Measurements from ENCODE around the gene EVC. TPM values are rescaled to one million over a fixed set of nuclear protein-coding genes. Genes with fewer than 3 reads are reported as not detected.

EVC gene
- total RNA-seq, 2 experiments from 2014 or later = 0.36 to 0.68 TPM

GRCh38 chr4:5784960-5785611 lies 74.1 kb downstream of the EVC start:
- POLR2A ChIA-PET = no interaction called here
- Mint-ChIP-seq H3K9me3 (peaks cover 1% of the 10 kb centered on the region), H3K27ac (no peak overlapping the region), H3K27me3 (no peaks in the 10 kb centered on the region), H3K4me3 (no peak overlapping the region), H3K4me1 (no peaks in the 10 kb centered on the region), H3K36me3 (no peaks in the 10 kb centered on the region)
- DNase-seq = no peak
- no peak for ATAC-seq (ENCODE audit: low read depth)

- Mint-ChIP-seq H3K27ac (no peak overlapping the region), H3K4me3 (no peak overlapping the region), H3K4me1 (no peaks in the 10 kb centered on the region), H3K9me3 (peaks cover 1% of the 10 kb centered on the region), H3K36me3 (no peaks in the 10 kb centered on the region), H3K27me3 (no peaks in the 10 kb centered on the region)
- ATAC-seq (ENCODE audit: low read depth) (no peak), DNase-seq (no peak)
- POLR2A ChIA-PET = no interaction called here
Measured at GRCh38 chr4:5785806-5786680, 75.0 kb downstream of the EVC start.

- Mint-ChIP-seq H3K27me3 (no peaks in the 10 kb centered on the region), H3K4me1 (no peaks in the 10 kb centered on the region), H3K9me3 (peaks cover 1% of the 10 kb centered on the region), H3K27ac (no peak overlapping the region), H3K36me3 (no peaks in the 10 kb centered on the region), H3K4me3 (no peak overlapping the region)
- ATAC-seq (ENCODE audit: low read depth) = no peak
- no peak for DNase-seq
- POLR2A ChIA-PET = no interaction called here
Measured at GRCh38 chr4:5787311-5787710, 76.3 kb downstream of the EVC start.

GRCh38 chr4:5788144-5788543 lies 77.1 kb downstream of the EVC start:
- POLR2A ChIA-PET = no interaction called here

GRCh38 chr4:5789141-5789540 lies 78.1 kb downstream of the EVC start:
- H3K4me3 Mint-ChIP-seq = no peak overlapping the region
- DNase-seq (no peak), ATAC-seq (ENCODE audit: low read depth) (no peak)
- POLR2A ChIA-PET = no interaction called here
- no peak overlapping the region for H3K27ac Mint-ChIP-seq
- no peaks in the 10 kb centered on the region for H3K36me3 Mint-ChIP-seq
- no peaks in the 10 kb centered on the region for H3K9me3 Mint-ChIP-seq
- no peaks in the 10 kb centered on the region for H3K4me1 Mint-ChIP-seq
- no peaks in the 10 kb centered on the region for H3K27me3 Mint-ChIP-seq

More at GRCh38 chr4:5788144-5788543, 77.1 kb downstream of the EVC start:
- DNase-seq (no peak), ATAC-seq (ENCODE audit: low read depth) (no peak)
- Mint-ChIP-seq H3K4me3 (no peak overlapping the region), H3K4me1 (no peaks in the 10 kb centered on the region), H3K36me3 (no peaks in the 10 kb centered on the region), H3K27me3 (no peaks in the 10 kb centered on the region), H3K27ac (no peak overlapping the region), H3K9me3 (peaks cover under 1% of the 10 kb centered on the region)

- no peaks in the 10 kb centered on the region for H3K4me1 Mint-ChIP-seq
- no peaks in the 10 kb centered on the region for H3K36me3 Mint-ChIP-seq
- DNase-seq (no peak), ATAC-seq (ENCODE audit: low read depth) (no peak)
- H3K27me3 Mint-ChIP-seq = no peaks in the 10 kb centered on the region
- POLR2A ChIA-PET = no interaction called here
- no peaks in the 10 kb centered on the region for H3K9me3 Mint-ChIP-seq
- H3K27ac Mint-ChIP-seq = no peak overlapping the region
- H3K4me3 Mint-ChIP-seq = no peak overlapping the region
Measured at GRCh38 chr4:5790546-5790857, 79.5 kb downstream of the EVC start.

GRCh38 chr4:5791654-5792053 lies 80.7 kb downstream of the EVC start:
- H3K27ac Mint-ChIP-seq = no peak overlapping the region
- H3K27me3 Mint-ChIP-seq = no peaks in the 10 kb centered on the region
- no peaks in the 10 kb centered on the region for H3K4me1 Mint-ChIP-seq
- no peak for DNase-seq
- no peaks in the 10 kb centered on the region for H3K36me3 Mint-ChIP-seq
- POLR2A ChIA-PET = no interaction called here
- H3K4me3 Mint-ChIP-seq = no peak overlapping the region
- H3K9me3 Mint-ChIP-seq = no peaks in the 10 kb centered on the region
- ATAC-seq (ENCODE audit: low read depth) = no peak

- ATAC-seq (ENCODE audit: low read depth) (no peak), DNase-seq (no peak)
- H3K4me3 Mint-ChIP-seq = no peak overlapping the region
- no peaks in the 10 kb centered on the region for H3K27me3 Mint-ChIP-seq
- H3K36me3 Mint-ChIP-seq = no peaks in the 10 kb centered on the region
- H3K4me1 Mint-ChIP-seq = no peaks in the 10 kb centered on the region
- H3K9me3 Mint-ChIP-seq = no peaks in the 10 kb centered on the region
- no peak overlapping the region for H3K27ac Mint-ChIP-seq
- POLR2A ChIA-PET = no interaction called here
Measured at GRCh38 chr4:5793514-5793913, 82.5 kb downstream of the EVC start.

- POLR2A ChIA-PET = no interaction called here
- DNase-seq = no peak
- Mint-ChIP-seq H3K4me1 (no peaks in the 10 kb centered on the region), H3K4me3 (no peak overlapping the region), H3K36me3 (no peaks in the 10 kb centered on the region), H3K9me3 (no peaks in the 10 kb centered on the region), H3K27ac (no peak overlapping the region), H3K27me3 (no peaks in the 10 kb centered on the region)
- ATAC-seq (ENCODE audit: low read depth) = no peak
Measured at GRCh38 chr4:5795580-5795979, 84.6 kb downstream of the EVC start.

GRCh38 chr4:5796976-5797375 lies 86.0 kb downstream of the EVC start:
- Mint-ChIP-seq H3K27me3 (no peaks in the 10 kb centered on the region), H3K9me3 (no peaks in the 10 kb centered on the region), H3K4me1 (no peaks in the 10 kb centered on the region), H3K36me3 (no peaks in the 10 kb centered on the region), H3K4me3 (no peak overlapping the region), H3K27ac (no peak overlapping the region)
- ATAC-seq (ENCODE audit: low read depth) (no peak), DNase-seq (no peak)
- POLR2A ChIA-PET = no interaction called here

- H3K27me3 Mint-ChIP-seq = no peaks in the 10 kb centered on the region
- ATAC-seq (ENCODE audit: low read depth) (no peak), DNase-seq (no peak)
- no peaks in the 10 kb centered on the region for H3K36me3 Mint-ChIP-seq
- POLR2A ChIA-PET = no interaction called here
- H3K9me3 Mint-ChIP-seq = no peaks in the 10 kb centered on the region
- no peak overlapping the region for H3K4me3 Mint-ChIP-seq
- no peak overlapping the region for H3K27ac Mint-ChIP-seq
- H3K4me1 Mint-ChIP-seq = no peaks in the 10 kb centered on the region
Measured at GRCh38 chr4:5797866-5798265, 86.9 kb downstream of the EVC start.

- H3K36me3 Mint-ChIP-seq = no peaks in the 10 kb centered on the region
- H3K27me3 Mint-ChIP-seq = no peaks in the 10 kb centered on the region
- ATAC-seq (ENCODE audit: low read depth) = no peak
- H3K4me3 Mint-ChIP-seq = no peak overlapping the region
- no peaks in the 10 kb centered on the region for H3K9me3 Mint-ChIP-seq
- no peak overlapping the region for H3K27ac Mint-ChIP-seq
- POLR2A ChIA-PET = no interaction called here
- no peak for DNase-seq
- no peaks in the 10 kb centered on the region for H3K4me1 Mint-ChIP-seq
Measured at GRCh38 chr4:5798462-5798861, 87.5 kb downstream of the EVC start.

GRCh38 chr4:5798946-5799345 lies 87.9 kb downstream of the EVC start:
- no peak overlapping the region for H3K27ac Mint-ChIP-seq
- H3K36me3 Mint-ChIP-seq = no peaks in the 10 kb centered on the region
- no peak for ATAC-seq (ENCODE audit: low read depth)
- no peak for DNase-seq
- H3K4me1 Mint-ChIP-seq = no peaks in the 10 kb centered on the region
- H3K9me3 Mint-ChIP-seq = no peaks in the 10 kb centered on the region
- H3K4me3 Mint-ChIP-seq = no peak overlapping the region
- POLR2A ChIA-PET = no interaction called here
- no peaks in the 10 kb centered on the region for H3K27me3 Mint-ChIP-seq

GRCh38 chr4:5799406-5799805 lies 88.4 kb downstream of the EVC start:
- no peak for DNase-seq
- Mint-ChIP-seq H3K9me3 (no peaks in the 10 kb centered on the region), H3K27ac (no peak overlapping the region), H3K36me3 (no peaks in the 10 kb centered on the region), H3K27me3 (no peaks in the 10 kb centered on the region), H3K4me1 (no peaks in the 10 kb centered on the region), H3K4me3 (no peak overlapping the region)
- POLR2A ChIA-PET = no interaction called here
- no peak for ATAC-seq (ENCODE audit: low read depth)

All from activated naive CD8-positive, alpha-beta T cell treated with anti-CD3 and anti-CD28 coated beads, Interleukin-2, amount 10 ng/mL, durations not matched to agents 7 days and 5 days (primary cell).